Subcutaneous adipose tissue (tissue), 4 donors: Measurements from ENCODE around the gene TPRN. TPM values are rescaled to one million over a fixed set of nuclear protein-coding genes. Genes with fewer than 3 reads are reported as not detected.

ENCODE experiments used
- CTCF ChIP-seq: fragments of 450-650 bp; IDR thresholded peaks from one replicate; pipeline ENCODE4 v1.5.1; 2016; ENCODE audit warnings: low read depth, mild to moderate bottlenecking, control low read depth, antibody characterized with exemption, moderate library complexity
- total RNA-seq, 4 donors: library from RNA; depleted of rRNA; stranded (reverse); fragments of >200 nt; gene quantifications; one replicate each; pipeline ENCODE4 v1.1.0, GENCODE V29; 2016

Gene TPRN
- total RNA-seq, 4 donors from 2014 or later, result 1.8 to 10.5 (median 4.9) TPM

- no peak for TF ChIP-seq CTCF
Measured at GRCh38 chr9:137157618-137158415, 42.7 kb downstream of the TPRN start.

GRCh38 chr9:137156567-137157375 is 43.8 kb downstream of the TPRN start:
- no peak for TF ChIP-seq CTCF

GRCh38 chr9:137152844-137153405 is 47.6 kb downstream of the TPRN start:
- no peak for TF ChIP-seq CTCF

GRCh38 chr9:137150617-137151457 is 49.7 kb downstream of the TPRN start:
- no peak for TF ChIP-seq CTCF

- TF ChIP-seq CTCF, result no peak
Measured at GRCh38 chr9:137149942-137150616, 50.5 kb downstream of the TPRN start.

GRCh38 chr9:137149363-137149762 is 51.2 kb downstream of the TPRN start:
- TF ChIP-seq CTCF, result no peak
